NCI-H2081 treated with DMSO at 0.1 percent for 48 hours (cell line): ENCODE results near the gene UBQLN4.
A peak's percentile ranks its signal among the peaks of the same experiment; 100 is the strongest.
"Not testable (repeated sequence)": the region's sequence is repeated elsewhere in the genome, so short reads cannot be mapped to it uniquely, and the experiment has no call there.

Experiments
- DNase-seq: peaks from one replicate; lab custom pipeline; 2025; lab: John Stamatoyannopoulos, UW

Gene UBQLN4

DNA sequence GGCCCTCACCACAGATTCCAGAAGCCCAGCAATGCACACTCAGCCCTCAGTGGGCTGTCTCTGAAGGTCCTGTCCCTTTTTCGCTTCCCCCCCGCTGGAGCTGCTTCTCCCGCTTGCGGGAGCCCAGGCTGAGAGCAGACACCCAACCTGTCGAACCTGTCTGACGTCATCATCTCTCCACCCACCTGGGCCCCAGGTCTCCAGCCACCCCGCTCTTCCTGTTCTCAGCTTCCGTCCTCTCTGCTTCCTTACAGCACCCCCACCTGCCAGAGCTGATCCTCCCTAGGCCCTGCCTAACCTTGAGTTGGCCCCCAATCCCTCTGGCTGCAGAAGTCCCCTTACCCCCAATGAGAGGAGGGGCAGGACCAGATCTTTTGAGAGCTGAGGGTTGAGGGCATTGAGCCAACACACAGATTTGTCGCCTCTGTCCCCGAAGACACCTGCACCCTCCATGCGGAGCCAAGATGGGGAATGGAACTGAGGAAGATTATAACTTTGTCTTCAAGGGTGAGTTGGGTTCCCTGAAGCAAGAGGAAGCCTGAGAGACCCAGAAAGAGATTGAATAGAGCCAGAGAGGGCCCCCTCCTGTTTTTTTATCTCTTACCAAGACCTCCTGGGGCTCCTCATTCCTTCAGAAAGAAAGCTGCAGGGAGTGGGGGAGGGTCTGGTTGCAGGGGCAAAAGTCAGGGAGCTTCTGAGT lies 7.5 kb upstream of the UBQLN4 start, which contains the start of gene RAB25:
Gene RAB25, plus strand, starts transcription at position 224 of the 700 bp plus-strand sequence. Its CDS starts 241 bp downstream, at position 465.
- peak; percentile 77 for DNase-seq

DNA sequence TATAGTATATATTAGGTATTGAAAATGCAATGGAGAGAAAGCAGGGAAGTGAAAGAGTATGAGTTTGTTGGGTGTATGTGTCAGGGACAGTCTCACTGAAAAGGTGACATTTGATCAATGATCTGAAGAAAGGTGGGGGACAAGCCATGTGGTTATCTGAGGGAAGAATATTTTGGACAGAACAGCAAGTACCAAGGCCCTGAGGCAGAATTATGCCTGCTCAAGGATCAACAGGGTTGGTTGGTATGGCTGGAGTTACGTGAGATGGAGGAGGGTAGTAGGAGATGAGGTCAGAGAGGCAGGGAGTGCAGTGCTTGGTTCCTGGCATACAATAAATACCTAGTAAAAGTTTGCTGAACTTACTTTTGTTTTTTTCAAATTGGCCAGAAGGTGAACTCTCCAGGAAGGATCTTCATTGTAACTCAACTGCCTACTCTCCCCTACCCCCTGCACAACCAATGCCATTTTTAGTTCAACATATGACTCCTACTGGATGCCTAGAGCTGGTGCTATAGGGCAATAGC lies 2.8 kb upstream of the UBQLN4 start:
- DNase-seq, result no peak

DNA sequence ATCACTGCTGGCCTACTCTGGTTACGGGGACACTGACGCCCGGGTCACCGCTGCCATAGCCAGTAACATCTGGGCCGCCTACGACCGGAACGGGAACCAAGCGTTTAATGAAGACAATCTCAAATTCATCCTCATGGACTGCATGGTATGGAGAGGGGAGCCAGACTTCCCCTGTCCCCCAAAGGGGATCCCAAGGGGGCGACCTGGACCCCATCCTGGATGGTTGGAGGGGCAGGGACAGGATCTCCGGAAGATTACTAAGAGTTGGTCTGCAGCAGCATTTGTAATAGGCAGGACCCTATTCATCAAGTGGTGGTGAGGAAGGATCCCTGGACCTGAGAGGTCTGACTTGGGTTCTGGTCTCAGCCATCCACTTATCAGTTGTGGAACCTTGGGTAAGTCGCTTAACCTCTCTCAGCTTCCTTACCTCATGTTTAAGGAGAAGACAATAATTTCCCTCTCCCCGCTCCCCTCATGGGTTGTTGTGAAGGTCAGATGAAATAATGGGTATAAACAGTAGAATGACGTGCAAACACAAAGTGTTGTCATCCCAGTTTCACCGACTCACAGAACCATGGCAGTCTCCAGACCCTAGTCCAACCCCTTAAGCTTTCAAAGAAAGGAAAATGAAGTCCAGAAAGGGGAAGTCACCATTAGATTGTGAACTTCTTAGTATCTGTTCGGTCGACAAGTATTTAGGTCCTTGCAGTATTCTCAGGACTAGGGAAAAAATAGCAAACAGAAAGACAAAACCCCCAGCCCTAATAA lies 1.9 kb upstream of the UBQLN4 start:
- no peak for DNase-seq

DNA sequence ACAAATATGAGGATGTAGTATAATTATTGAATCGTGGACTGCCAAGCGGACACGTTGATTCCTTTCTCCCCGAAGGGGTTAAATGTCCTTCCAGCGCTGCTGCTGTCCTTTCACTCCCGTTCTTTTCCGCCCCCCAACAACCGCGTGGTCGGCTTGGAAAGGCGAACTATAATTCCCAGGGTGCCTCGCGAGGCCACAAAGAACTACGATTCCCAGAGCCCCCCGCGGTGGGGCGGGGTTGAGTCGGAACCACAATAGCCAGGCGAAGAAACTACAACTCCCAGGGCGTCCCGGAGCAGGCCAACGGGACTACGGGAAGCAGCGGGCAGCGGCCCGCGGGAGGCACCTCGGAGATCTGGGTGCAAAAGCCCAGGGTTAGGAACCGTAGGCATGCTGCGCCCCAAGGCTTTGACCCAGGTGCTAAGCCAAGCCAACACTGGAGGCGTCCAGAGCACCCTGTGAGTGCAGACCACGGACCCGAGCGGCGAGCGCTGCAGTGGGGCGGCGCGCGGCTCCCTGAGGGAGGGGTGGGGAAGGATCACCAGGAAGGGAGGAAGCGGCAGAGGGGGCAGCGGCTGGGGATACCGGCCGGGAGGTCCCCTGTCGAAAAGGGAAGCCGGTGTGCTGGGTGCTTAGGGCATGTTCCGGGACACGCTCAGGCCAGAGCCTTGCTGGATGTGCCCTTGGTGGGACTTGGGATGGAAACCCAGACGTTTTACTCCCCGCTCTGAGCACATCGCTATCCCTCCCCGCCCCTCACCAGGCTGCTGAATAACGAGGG lies 1.1 kb upstream of the UBQLN4 start, which contains the start of gene LAMTOR2:
Gene LAMTOR2, plus strand, starts transcription at position 283 of the 781 bp plus-strand sequence. Its CDS starts 108 bp downstream, at position 391.
- peak; percentile 99 for DNase-seq

DNA sequence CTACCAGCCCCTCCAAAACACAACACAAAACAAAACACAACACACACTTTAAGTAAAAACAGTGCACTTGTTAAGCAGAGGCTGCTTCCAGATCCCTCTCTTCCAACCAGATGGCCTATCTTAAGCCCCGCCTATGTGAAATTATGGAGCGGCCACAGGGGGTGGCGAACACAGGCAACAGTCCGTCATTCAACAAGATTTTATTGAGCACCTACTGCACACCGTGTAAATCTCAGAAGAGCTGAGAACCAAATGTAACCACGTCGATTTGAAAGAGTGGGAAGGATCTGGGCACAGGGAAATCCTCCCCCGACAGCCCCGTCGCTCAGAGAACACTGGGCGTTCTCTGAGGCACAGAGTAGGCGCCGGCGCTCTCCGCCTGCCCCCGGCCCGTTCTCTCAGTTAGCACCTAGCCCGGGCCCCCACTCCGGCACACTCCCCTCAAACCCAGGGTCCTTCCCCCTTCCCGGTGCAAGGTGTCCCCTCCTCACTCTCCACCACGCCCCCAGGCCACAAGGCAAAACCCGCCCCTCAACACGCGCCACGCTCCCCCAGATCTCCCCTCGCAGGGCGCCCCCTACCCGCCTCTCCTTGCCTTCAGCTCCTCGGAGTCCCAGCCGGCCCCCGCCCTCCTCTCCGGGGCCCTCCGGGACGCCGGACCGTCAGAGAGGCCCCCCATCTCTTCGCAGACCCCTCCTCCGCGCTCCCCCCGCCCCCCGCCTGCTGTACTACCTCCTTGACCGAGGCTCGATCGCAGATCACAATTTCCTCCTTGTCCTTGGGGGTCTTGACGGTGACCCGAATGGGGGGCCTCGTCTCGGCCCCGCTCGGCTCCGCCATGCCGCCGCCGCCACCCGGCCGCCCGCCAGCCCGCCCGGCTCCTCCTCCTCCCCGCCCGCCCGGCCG lies 483 bp downstream of the UBQLN4 start:
- DNase-seq, result no peak

DNA sequence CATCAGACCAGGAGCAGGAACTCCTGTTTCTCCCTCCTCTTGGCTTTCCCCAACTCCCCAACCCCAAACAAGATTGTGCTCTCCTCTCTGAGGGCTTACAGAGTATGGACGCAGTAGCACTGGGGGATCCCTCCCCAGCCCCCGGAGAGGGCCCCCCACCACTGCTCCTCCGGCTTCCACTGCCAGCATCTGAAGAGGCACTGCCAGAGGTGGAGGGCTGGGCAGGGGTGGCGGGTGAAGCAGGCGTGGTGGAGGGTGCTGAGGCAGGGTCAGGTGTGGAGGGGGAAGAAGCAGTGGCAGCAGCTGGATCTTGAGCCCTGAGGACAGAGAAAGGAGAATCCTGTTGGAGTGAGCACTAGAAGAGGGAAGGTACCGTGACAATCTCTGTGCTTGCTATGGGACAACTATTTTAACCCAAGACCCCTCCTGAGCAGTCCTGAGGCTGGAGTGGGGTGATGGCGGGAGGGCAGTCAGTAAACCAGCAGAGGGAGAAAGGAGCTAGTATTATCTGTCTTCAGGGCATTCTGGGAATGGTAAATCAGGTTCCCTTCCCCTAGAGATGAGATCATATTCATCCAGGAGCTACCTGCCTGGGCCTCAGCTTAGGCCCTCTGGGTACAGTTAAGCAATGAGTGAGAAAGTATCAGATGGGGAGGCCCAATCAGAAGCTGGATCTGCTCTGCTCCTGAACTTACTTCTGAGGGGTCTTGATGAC lies 2.4 kb downstream of the UBQLN4 start:
- no peak for DNase-seq

DNA sequence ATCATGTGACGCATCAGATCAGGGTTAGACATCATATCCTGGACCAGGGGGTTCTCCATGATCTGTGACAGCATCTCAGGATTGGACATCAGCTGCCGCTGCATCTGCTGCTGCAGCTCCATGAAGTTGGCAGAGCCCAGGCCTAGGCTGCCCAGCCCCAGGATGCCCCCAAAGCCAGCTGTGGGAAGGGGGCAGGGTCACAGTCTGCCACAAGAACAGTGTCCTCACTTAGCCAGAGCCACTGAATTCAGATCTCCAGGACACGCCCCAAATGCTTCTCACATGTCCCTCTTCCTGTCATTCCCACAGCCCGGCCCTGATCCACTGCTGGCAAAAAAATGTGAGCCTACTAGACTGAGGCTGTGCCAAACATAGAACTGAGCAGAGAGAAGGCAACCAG lies 3.2 kb downstream of the UBQLN4 start:
- no peak for DNase-seq

DNA sequence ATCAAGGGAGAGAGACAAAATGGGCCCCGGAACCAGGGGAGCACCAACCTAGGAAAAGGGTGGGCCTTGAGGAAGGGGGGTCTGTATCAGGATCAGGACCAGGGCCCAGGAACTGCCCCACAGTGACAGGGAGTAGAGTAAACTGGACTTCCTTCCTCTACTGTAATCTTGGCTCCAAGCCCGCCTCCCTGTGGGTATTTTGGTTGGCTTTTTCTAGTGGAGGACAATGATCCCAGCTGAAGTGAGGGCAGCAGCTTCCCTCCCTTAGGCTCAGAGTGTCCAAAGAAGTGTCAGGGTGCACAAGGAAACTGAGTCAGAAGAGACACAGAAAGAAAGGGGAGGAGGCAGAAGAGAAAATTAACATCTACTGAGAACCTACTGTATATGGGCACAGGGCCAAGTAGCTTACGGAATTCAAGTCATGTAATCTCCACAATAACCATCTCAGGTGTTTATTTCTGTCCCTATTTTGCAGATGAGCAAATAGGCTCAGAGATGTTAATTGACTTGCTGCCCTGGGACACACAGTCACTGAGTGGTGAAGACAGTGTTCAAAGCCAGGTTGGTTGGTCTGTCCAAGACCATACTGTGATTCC lies 4.8 kb downstream of the UBQLN4 start:
- DNase-seq, result no peak

DNA sequence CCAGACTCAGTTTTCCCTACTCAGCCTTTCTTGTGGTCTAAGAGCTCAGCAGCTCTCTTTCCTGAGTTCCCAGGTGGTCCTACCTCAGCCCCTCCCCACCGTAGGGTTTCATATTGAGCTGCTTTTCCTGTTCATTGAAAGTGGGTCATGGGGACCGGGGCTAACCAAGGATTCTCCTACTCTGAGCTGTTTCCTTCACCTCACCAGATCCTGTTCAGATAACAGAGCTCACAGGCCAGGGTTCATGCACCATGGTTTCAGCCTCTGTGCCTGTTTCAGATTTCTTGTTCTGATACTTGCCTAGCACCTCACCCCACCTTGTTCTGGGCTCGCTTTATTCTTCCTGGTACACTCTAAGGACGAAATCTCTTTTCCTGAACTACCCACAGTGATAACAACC lies 8.5 kb downstream of the UBQLN4 start:
- no peak for DNase-seq

DNA sequence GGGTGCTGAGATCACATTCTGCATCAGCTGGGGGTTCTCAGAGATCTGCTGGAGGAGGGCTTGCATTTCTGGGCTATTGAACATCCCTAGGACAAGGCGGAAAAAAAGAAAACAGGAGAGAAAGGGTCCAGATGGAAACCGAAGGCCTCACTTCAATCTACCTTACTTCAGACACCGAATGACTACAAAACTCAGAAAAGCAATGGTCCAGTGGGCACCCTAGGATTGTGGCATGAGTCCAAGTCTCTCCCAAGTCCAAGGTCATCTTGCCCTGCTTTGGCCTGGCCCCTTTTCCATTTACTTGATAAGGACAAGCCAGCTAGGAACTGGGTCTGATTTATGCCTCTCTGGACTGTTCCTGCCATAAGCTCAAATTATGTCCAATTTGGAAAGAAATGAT lies 10.8 kb downstream of the UBQLN4 start:
- DNase-seq, result no peak

DNA sequence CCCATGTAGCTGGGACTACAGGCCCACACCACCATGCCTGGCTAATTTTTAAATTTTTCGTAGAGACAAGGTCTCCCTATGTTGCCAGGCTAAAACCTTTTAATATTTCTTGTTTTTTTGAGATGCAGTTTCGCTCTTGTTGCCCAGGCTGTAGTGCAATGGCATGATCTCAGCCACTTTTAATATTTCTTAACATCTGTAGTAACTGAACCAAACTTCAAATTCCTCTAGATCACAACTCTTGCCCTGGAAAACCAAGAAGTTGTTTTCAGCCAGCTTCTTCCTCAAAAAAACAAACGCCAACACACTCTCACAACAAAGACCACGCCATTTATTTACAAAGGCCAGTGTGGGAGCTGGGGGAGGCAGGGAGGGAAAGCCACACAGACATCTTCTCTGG lies 18.6 kb downstream of the UBQLN4 start:
- DNase-seq, result not testable (repeated sequence)

DNA sequence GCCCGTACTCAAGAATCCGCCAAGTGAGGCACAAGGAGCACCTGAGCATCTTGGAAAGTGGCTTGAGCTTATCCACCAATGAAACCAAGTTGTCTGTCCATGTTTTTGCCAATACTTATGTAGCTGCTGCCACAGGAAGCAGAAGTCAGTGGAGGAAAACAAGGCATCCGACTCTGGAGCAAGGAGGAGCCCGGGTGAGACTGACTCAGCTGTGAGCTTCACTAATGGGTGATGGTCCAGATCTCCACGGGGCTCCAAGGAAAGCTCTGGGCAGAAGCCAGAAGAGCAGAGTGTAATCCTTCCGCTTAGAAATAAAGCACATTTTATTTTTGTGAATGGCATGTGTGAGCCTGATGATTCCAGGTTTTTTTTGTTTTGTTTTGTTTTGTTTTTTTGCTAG lies 20.6 kb downstream of the UBQLN4 start:
- no peak for DNase-seq

DNA sequence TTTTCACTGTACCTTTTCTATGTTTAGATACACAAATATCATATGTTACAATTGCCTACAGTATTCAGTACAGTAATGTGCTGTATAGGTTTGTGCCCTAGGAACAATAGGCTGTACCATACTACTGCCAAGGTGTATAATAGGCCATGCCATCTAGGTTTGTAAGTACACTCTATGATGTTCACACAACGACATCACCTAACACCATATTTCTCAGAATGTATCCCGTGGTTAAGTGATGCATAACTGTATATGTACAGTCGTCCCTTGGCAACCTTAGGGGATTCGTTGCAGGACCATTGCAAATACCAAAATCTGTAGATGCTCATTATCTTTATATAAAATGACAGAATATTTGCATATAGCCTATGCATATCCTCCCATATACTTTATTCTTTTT lies 27.0 kb downstream of the UBQLN4 start:
- DNase-seq, result no peak

DNA sequence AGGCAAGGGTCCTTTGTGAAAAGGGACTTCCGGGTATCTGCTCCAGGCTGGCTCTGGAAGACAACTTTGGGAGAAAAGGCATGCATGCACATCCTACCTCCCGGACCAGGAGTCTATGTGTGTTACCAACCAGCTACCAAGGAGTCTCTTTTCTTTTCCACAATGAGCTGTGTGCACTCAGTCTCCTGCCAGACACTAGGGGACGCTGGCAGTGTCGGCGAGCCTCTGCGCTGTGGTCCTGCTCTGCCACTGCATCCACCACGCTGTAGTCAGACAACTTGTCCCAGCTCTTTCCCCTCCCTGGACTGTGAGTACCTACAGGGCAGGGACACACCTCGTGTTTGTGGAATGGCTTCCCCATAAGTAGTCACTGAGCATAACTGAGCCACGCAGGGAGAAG lies 27.7 kb downstream of the UBQLN4 start:
- DNase-seq, result no peak

DNA sequence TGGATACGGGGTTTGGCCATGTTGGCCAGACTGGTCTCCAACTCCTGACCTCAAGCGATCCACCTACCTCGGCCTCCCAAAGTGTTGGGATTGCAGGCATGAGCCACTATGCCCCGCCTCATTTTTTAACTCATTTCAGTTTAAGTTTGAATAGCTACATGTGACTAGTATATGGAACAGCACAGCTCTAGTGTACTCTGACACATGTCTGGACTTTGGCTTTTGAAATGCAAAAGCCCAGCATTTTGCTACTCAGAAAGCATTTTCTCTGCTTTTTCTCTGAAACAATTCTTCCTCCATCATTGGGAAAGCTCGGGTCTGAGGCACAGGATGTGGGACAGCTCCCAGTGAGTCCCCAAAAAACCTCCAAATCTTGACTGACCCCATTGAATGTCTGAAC lies 28.8 kb downstream of the UBQLN4 start:
- no peak for DNase-seq

DNA sequence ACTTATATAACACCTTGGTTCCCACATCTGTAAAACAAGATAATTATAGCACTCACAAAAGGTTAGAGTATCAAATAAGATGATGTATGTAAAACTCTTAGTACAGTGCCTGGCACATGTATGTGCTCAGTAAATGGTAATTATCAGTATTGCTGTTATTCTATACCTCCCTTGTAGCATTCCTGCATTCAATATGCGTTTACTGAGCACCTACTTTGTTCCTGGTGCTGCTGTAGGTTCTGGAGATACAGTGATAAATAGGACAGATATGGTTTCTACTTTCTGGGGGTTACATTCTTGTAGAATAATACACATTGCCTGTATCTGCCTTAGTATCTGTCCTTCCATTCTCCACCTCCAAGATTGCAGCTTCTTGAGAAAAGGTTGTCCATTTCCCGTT lies 31.6 kb downstream of the UBQLN4 start:
- no peak for DNase-seq

DNA sequence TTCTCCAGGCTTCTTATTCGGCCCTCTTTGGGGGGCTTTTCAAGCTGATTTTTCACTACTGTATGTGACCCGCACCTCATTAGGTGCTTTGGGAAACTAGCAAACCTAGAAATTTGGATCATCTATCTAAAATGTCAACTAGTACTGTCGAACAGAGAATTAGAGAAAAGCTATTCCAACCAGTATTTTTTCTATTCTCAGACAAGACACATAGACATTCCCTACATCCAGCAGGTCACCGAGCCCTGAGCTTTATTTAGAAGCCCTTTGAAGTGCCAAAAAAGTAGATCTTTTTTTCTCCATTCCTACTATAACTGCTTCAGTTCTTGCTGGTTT lies 32.5 kb downstream of the UBQLN4 start:
- no peak for DNase-seq

DNA sequence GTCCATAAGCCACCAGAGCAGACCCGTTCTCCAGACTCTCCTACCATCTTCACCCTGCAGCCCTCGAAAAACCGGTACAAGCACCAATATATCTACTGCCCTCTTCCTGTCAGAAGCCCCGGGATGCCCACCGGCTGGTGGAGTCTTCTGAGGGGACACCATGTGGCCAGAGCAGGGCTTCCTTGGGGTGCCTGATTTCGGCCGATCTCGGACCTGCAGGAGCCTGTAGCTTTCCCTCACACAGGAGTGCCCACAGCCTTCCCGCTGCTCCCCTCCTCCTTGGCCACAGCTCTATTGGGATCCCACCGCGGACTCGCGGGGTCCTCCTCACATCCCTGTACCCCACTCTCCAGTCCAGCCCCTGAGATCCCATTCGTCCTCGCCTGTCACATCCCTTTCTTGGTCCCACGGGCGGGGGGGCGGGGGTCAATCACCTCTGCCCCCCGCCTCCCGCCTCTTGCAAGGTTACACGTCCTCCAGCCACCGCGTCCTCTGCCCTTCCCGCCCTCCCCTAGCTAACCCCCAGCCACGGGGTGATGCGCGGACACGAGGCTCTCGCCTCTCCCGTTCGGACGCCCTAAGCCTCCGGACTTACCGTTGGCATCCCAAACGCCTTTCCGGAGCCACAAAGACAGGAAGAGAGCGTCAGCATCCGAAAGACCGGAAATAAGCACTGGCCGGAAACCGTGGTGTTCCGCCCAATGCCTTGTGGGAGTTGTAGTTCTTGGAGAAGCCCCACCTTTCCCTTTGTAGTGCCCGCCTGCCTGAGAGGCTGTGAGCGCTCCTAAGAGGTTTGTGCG lies 33.1 kb downstream of the UBQLN4 start, which contains the start of gene SSR2:
Gene SSR2, minus strand, starts transcription at position 659 of the 800 bp plus-strand sequence. CDS start 784 bp downstream, outside the sequence.
- peak; percentile 91 for DNase-seq

DNA sequence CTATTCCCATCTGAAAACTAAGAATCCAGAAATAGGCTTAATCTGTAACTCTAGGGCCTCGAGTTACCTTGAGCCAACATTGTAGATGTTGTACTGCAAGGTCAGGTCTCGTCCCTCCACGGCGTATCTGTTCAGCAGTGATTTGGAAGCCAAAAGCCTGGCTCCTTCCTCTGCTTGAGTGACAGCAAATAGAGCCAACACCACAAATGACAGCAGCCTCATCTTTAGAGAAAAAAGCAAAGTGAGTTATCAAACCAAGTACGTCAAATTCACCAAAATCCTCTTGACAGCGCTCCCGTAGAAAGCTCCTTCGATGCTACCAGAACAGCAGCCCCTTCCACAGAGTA lies 33.7 kb downstream of the UBQLN4 start:
- no peak for DNase-seq
